HG03025 (cell line): ENCODE results near the gene PROM1.

ENCODE experiments used
- ATAC-seq: cut with Tn5 transposase; IDR thresholded peaks from one replicate; pipeline ENCODE4 v1.9.1; 2021; ENCODE audit warnings: mild to moderate bottlenecking, moderate library complexity; ENCODE audit not compliant: unreplicated experiment, low FRiP score

PROM1 gene

GRCh38 chr4:16110661-16111290, 27.0 kb upstream of the PROM1 start:
- ATAC-seq: no peak

- no peak for ATAC-seq
Observed at GRCh38 chr4:16110199-16110598, 26.4 kb upstream of the PROM1 start.

GRCh38 chr4:16109256-16109655, 25.4 kb upstream of the PROM1 start:
- ATAC-seq: no peak

GRCh38 chr4:16106956-16107355, 23.1 kb upstream of the PROM1 start:
- ATAC-seq: no peak

GRCh38 chr4:16104520-16104919, 20.7 kb upstream of the PROM1 start:
- ATAC-seq: no peak

GRCh38 chr4:16102356-16102755, 18.5 kb upstream of the PROM1 start:
- no peak for ATAC-seq

- ATAC-seq: no peak
Observed at GRCh38 chr4:16100833-16101232, 17.0 kb upstream of the PROM1 start.

GRCh38 chr4:16092682-16093319, 9.0 kb upstream of the PROM1 start:
- ATAC-seq: no peak

GRCh38 chr4:16090096-16090705, 6.4 kb upstream of the PROM1 start:
- ATAC-seq: no peak

GRCh38 chr4:16089156-16089555, 5.3 kb upstream of the PROM1 start:
- ATAC-seq: no peak

GRCh38 chr4:16088601-16089000, 4.8 kb upstream of the PROM1 start:
- no peak for ATAC-seq

GRCh38 chr4:16085822-16086221, 2.0 kb upstream of the PROM1 start:
- no peak for ATAC-seq

GRCh38 chr4:16082426-16083240, 1.2 kb downstream of the PROM1 start:
- ATAC-seq: no peak

GRCh38 chr4:16082041-16082425, 1.8 kb downstream of the PROM1 start:
- ATAC-seq: no peak

GRCh38 chr4:16079046-16079445, 4.8 kb downstream of the PROM1 start:
- no peak for ATAC-seq

- ATAC-seq: no peak
Observed at GRCh38 chr4:16078195-16078760, 5.5 kb downstream of the PROM1 start.

- ATAC-seq: no peak
Observed at GRCh38 chr4:16077786-16078185, 6.0 kb downstream of the PROM1 start.

GRCh38 chr4:16075975-16076757, 7.7 kb downstream of the PROM1 start:
- no peak for ATAC-seq

GRCh38 chr4:16075061-16075460, 8.8 kb downstream of the PROM1 start:
- ATAC-seq: no peak

GRCh38 chr4:16072168-16072567, 11.7 kb downstream of the PROM1 start:
- ATAC-seq: no peak
